HUES6 (cell line): ENCODE measurements around the gene GAGE10.

ENCODE experiments used
- H3K27ac ChIP-seq: 2 replicates; pipeline ENCODE4 v1.7.0; 2013; ENCODE audit warnings: low read depth, mild to moderate bottlenecking, low read length, inconsistent platforms
- H3K27me3 ChIP-seq: 2 replicates; pipeline ENCODE4 v1.6.1; 2013; ENCODE audit warnings: low read length; ENCODE audit not compliant: control insufficient read depth, insufficient read depth
- H3K36me3 ChIP-seq: 2 replicates; pipeline ENCODE4 v1.6.1; 2013; ENCODE audit warnings: low read length; ENCODE audit not compliant: control insufficient read depth, insufficient read depth
- H3K4me1 ChIP-seq: 2 replicates; pipeline ENCODE4 v1.6.1; 2013; ENCODE audit warnings: low read length; ENCODE audit not compliant: control insufficient read depth, insufficient read depth
- H3K4me3 ChIP-seq: 2 replicates; pipeline ENCODE4 v1.5.1; 2013; ENCODE audit warnings: low read depth, low read length
- H3K9ac ChIP-seq: one replicate; pipeline ENCODE4 v1.6.1; 2013; ENCODE audit warnings: mild to moderate bottlenecking, low read length
- H3K9me3 ChIP-seq: 2 replicates; pipeline ENCODE4 v1.6.1; 2013; ENCODE audit warnings: low read depth, low read length; ENCODE audit not compliant: control insufficient read depth, insufficient read depth

The GAGE10 gene

GRCh38 chrX:49266523-49267445, 36.7 kb upstream of the GAGE10 start:
- Histone ChIP-seq H3K9me3 (peaks cover 14% of the 10 kb centered on the region; the same call in 1 of the 2 replicates), H3K27ac (no peak overlapping the region), H3K27me3 (no peaks in the 10 kb centered on the region), H3K4me3 (no peak overlapping the region), H3K9ac (no peak overlapping the region), H3K4me1 (no peaks in the 10 kb centered on the region; the same call in 1 of the 2 replicates), H3K36me3 (no peaks in the 10 kb centered on the region)

- no peaks in the 10 kb centered on the region for H3K27me3 ChIP-seq
- peak overlapping the region; percentile 77 for H3K9ac ChIP-seq
- H3K4me3 ChIP-seq = peak overlapping the region; percentile 67
- H3K4me1 ChIP-seq = no peaks in the 10 kb centered on the region; the same call in 1 of the 2 replicates
- no peaks in the 10 kb centered on the region for H3K36me3 ChIP-seq
- H3K9me3 ChIP-seq = peaks cover 12% of the 10 kb centered on the region; the same call in 1 of the 2 replicates
- no peak overlapping the region for H3K27ac ChIP-seq
These were observed 34.8 kb upstream of the GAGE10 start for GRCh38 chrX:49268702-49269009.

GRCh38 chrX:49269010-49269766, 34.3 kb upstream of the GAGE10 start:
- H3K9me3 ChIP-seq = peaks cover 12% of the 10 kb centered on the region; the same call in 1 of the 2 replicates
- H3K4me1 ChIP-seq = no peaks in the 10 kb centered on the region; the same call in 1 of the 2 replicates
- H3K27ac ChIP-seq = peak overlapping the region; percentile 79; the same call in 1 of the 2 replicates
- no peaks in the 10 kb centered on the region for H3K27me3 ChIP-seq
- H3K9ac ChIP-seq = peak overlapping the region; percentile 85
- no peaks in the 10 kb centered on the region for H3K36me3 ChIP-seq
- H3K4me3 ChIP-seq = peak overlapping the region; percentile 88

GRCh38 chrX:49269767-49270248, 33.6 kb upstream of the GAGE10 start, which contains the start of gene PPP1R3F:
TSS of gene PPP1R3F (plus strand) at chrX:49269793. CDS start at chrX:49269870, 77 bp downstream.
- Histone ChIP-seq H3K27me3 (no peaks in the 10 kb centered on the region), H3K36me3 (no peaks in the 10 kb centered on the region), H3K4me3 (peak within 1 kb of the TSS; percentile 88), H3K9me3 (peaks cover 12% of the 10 kb centered on the region; the same call in 1 of the 2 replicates), H3K4me1 (no peaks in the 10 kb centered on the region; the same call in 1 of the 2 replicates), H3K27ac (peak within 1 kb of the TSS; percentile 83; the same call in 1 of the 2 replicates), H3K9ac (peak within 1 kb of the TSS; percentile 85)

GRCh38 chrX:49270249-49270921, 33.1 kb upstream of the GAGE10 start:
- H3K27ac ChIP-seq = peak overlapping the region; percentile 83; the same call in 1 of the 2 replicates
- H3K27me3 ChIP-seq = no peaks in the 10 kb centered on the region
- peaks cover 16% of the 10 kb centered on the region; the same call in 1 of the 2 replicates for H3K9me3 ChIP-seq
- H3K36me3 ChIP-seq = no peaks in the 10 kb centered on the region
- peak overlapping the region; percentile 88 for H3K4me3 ChIP-seq
- H3K9ac ChIP-seq = peak overlapping the region; percentile 85
- no peaks in the 10 kb centered on the region; the same call in 1 of the 2 replicates for H3K4me1 ChIP-seq

- Histone ChIP-seq H3K9me3 (peaks cover 16% of the 10 kb centered on the region; the same call in 1 of the 2 replicates), H3K4me3 (no peak overlapping the region)
These were observed 32.1 kb upstream of the GAGE10 start for GRCh38 chrX:49271341-49271740.

GRCh38 chrX:49272421-49272820, 31.0 kb upstream of the GAGE10 start:
- Histone ChIP-seq H3K9me3 (peaks cover 8% of the 10 kb centered on the region; the same call in 1 of the 2 replicates), H3K36me3 (no peaks in the 10 kb centered on the region)

More at GRCh38 chrX:49271341-49271740, 32.1 kb upstream of the GAGE10 start:
- Histone ChIP-seq H3K36me3 (no peaks in the 10 kb centered on the region), H3K27ac (no peak overlapping the region), H3K27me3 (no peaks in the 10 kb centered on the region), H3K4me1 (no peaks in the 10 kb centered on the region; the same call in 1 of the 2 replicates), H3K9ac (no peak overlapping the region)

GRCh38 chrX:49273181-49273727, 30.2 kb upstream of the GAGE10 start:
- Histone ChIP-seq H3K27me3 (no peaks in the 10 kb centered on the region), H3K9me3 (peaks cover 9% of the 10 kb centered on the region; the same call in 1 of the 2 replicates), H3K4me1 (no peaks in the 10 kb centered on the region; the same call in 1 of the 2 replicates), H3K36me3 (no peaks in the 10 kb centered on the region), H3K4me3 (no peak overlapping the region), H3K27ac (no peak overlapping the region), H3K9ac (no peak overlapping the region)

More at GRCh38 chrX:49272421-49272820, 31.0 kb upstream of the GAGE10 start:
- Histone ChIP-seq H3K4me3 (no peak overlapping the region), H3K4me1 (no peaks in the 10 kb centered on the region; the same call in 1 of the 2 replicates), H3K27me3 (no peaks in the 10 kb centered on the region), H3K27ac (no peak overlapping the region), H3K9ac (no peak overlapping the region)

- no peaks in the 10 kb centered on the region for H3K4me1 ChIP-seq
- no peak overlapping the region for H3K9ac ChIP-seq
- no peak overlapping the region for H3K4me3 ChIP-seq
- H3K27me3 ChIP-seq = no peaks in the 10 kb centered on the region
- peaks cover 11% of the 10 kb centered on the region; the same call in 1 of the 2 replicates for H3K9me3 ChIP-seq
- no peaks in the 10 kb centered on the region for H3K36me3 ChIP-seq
- H3K27ac ChIP-seq = no peak overlapping the region
These were observed 27.2 kb upstream of the GAGE10 start for GRCh38 chrX:49276207-49276606.
